ENCODE results near the gene ARL4A.

DNA sequence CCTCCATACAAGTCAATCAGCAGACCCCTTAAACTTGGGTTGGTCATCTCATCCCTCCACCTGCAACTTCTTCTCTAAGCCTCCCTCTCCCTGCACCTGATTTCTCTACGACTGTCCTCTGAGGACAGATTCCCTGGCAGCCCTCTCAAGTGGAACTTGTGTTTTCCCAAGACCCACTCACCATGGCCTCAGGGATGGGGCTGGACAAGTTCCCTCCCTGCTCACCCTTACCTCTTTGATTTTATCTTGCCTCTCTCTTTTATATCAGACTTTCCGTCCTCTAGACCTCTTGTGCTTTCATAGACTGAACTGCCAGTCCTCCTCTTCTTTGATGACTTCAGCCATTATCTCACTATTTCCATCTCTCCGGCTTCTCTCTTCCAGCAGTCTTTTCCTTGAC lies 46.2 kb upstream of the ARL4A start:
- TF ChIP-seq, protein P1, sequence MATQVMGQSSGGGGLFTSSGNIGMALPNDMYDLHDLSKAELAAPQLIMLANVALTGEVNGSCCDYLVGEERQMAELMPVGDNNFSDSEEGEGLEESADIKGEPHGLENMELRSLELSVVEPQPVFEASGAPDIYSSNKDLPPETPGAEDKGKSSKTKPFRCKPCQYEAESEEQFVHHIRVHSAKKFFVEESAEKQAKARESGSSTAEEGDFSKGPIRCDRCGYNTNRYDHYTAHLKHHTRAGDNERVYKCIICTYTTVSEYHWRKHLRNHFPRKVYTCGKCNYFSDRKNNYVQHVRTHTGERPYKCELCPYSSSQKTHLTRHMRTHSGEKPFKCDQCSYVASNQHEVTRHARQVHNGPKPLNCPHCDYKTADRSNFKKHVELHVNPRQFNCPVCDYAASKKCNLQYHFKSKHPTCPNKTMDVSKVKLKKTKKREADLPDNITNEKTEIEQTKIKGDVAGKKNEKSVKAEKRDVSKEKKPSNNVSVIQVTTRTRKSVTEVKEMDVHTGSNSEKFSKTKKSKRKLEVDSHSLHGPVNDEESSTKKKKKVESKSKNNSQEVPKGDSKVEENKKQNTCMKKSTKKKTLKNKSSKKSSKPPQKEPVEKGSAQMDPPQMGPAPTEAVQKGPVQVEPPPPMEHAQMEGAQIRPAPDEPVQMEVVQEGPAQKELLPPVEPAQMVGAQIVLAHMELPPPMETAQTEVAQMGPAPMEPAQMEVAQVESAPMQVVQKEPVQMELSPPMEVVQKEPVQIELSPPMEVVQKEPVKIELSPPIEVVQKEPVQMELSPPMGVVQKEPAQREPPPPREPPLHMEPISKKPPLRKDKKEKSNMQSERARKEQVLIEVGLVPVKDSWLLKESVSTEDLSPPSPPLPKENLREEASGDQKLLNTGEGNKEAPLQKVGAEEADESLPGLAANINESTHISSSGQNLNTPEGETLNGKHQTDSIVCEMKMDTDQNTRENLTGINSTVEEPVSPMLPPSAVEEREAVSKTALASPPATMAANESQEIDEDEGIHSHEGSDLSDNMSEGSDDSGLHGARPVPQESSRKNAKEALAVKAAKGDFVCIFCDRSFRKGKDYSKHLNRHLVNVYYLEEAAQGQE (IDR thresholded peaks at IDR 0.05; ENCODE audit: insufficient read depth in 1 of 2, low read depth in 2 of 2, low read length in 2 of 2) = no peak
- TF ChIP-seq POLR2AphosphoS5 (IDR thresholded peaks at IDR 0.05; ENCODE audit: low read depth, low read length) (no peak), TAF1 (IDR thresholded peaks at IDR 0.05; ENCODE audit: borderline replicate concordance, insufficient read depth, low read length) (no peak)
